NCI-H69 (cell line): ENCODE results near the gene RRP36.
"Not testable (repeated sequence)": the region's sequence is repeated elsewhere in the genome, so short reads cannot be mapped to it uniquely, and the experiment has no call there.

Source experiments
- DNase-seq: peaks from one replicate; lab custom pipeline; 2025; lab: John Stamatoyannopoulos, UW

Gene RRP36, protein sequence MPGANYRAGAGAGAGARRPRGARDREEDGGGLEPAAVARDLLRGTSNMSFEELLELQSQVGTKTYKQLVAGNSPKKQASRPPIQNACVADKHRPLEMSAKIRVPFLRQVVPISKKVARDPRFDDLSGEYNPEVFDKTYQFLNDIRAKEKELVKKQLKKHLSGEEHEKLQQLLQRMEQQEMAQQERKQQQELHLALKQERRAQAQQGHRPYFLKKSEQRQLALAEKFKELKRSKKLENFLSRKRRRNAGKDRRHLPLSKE

GRCh38 chr6:43021270-43022047, at the start of gene RRP36:
RRP36 (plus strand) TSS chr6:43021623; CDS start chr6:43021655, 32 bp downstream.
- peak; percentile 87 for DNase-seq

GRCh38 chr6:42971746-42972327, 49.6 kb upstream of the RRP36 start:
- no peak for DNase-seq

GRCh38 chr6:42973926-42974325, 47.5 kb upstream of the RRP36 start:
- DNase-seq, result no peak

DNA sequence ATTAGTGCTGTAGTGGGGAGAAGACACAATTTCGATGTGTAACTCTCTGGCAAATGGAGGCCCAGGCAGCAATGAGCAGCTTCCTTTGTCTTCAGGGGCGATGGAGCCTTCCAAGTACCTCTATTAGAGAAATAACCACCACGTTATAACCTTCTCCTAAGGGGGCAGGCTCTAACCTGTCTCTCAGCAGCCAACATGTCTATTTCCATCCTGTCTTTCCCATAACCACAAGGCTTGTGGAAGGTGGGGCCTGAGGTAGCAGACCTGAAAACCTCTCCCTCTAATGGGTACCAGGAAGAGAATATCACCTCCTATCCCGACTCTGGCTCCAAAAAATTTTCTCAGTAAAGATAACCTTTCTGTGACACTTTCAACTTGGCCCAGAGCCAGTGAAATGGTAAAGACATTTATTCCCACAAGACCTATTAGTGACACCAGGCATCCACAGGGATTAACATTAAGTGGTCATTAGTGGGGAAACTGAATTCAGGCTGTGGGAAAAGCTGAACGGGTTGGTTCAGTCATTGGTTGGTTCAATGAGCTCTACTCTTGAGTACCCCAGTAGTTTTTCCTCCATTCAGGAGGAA, 46.4 kb upstream of the RRP36 start:
- no peak for DNase-seq

DNA sequence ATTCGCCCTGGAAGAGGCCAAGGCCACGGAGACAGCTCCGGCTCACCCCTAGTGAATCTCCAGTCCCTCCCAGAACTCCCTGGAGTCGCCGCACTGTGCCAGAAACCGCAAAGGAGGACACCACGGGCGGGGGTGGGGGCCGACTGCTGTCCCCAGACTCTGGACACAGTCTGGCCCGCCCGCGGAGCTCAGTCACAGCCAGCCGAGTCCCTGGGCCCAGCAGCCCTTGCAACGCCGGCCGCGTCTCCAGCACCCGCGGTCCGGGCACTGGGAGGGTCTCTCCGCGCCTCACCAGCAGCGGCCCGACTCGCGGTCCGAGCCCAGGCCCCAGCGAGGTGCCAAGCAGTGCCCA, 43.0 kb upstream of the RRP36 start:
- DNase-seq, result peak; percentile 40

DNA sequence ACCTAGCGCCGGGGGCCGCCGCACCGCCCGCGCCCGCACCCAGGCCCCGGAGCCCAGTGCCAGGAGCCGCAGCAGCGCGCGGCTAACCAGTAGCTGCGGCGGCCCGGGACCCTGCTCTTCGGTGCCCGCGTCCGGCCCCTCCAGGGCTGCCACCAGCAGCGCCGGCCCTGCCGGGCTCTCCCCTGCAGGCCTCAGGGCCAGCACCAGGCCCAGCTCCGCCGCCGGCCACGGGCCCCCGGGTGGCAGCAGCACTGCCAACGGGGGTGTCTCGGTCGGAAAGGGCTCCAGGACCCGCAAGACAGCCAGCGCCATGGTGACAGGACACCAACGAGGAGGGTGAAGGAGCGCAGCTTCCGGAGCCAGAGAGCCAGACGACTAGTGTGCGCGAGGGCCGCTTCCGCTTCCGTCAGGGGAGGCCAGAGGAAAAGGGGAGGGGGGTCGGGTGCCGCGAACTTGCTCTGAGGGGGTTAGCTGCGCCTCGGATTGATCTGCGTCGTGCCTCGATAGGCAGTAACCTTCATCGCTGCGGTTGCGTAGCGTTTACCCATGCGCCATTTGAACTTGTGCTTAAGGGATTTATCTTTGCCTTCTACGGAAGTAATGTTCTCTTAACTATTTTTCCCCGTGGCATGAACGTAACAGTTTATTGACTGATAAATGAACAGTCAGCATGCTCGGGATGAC, 42.4 kb upstream of the RRP36 start, which contains the start of gene PEX6:
Gene PEX6, minus strand, starts transcription at position 343 of the 684 bp plus-strand sequence. Its CDS starts 31 bp downstream, at position 312.
- DNase-seq, result peak; percentile 98

DNA sequence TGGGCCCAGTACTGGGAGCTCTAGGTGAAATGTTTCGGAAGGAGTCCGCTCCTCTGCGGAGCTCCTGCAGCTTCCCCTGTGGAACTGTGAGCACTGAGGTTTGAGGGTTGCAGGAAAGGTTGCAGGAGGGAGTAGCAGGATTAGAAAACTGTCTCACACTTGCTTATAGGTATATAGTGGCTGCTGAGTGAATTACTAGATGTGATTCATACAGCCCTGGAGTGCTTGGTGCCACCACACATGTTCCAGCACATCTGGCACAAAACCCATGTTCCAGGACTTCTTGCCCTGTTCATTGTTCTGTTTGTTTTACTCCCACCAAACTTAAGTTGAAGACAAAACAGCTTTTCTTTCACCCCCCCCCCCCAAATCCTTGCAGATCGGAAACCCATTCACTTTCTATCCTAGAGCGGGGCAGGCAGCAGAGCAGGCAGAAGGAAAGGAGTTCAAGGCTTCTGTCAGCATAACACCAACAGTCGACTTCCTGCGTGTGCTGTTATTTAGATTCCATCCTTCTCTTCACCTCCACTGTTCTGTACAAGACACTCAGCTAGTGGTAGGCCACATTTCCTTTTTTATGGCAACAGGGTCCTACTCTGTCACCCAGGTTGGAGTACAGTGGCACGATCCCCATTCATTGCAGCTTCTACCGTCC, 41.8 kb upstream of the RRP36 start:
- no peak for DNase-seq

DNA sequence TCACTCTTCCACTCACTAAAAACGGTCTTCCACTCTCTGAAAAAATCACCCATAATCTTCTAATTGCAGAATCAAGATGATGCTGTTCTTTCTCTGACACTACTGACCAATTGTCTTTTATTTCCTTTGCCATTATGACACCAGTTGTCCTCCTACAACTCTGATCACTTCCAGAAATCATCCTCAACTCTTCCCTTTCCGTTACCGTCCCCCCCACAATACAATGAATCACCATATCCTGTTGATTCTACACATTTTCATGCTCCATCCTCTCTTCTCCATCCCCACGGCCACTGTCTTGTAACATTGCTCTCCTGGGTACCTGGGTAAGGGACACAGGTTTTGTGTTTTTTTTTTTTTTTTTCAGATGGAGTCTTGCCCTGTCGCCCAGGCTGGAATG, 39.6 kb upstream of the RRP36 start:
- no peak for DNase-seq

GRCh38 chr6:42984001-42984923, 37.2 kb upstream of the RRP36 start, which contains the start of gene PPP2R5D:
PPP2R5D (plus strand) TSS chr6:42984570; CDS start chr6:42984678, 108 bp downstream.
- DNase-seq, result peak; percentile 100

DNA sequence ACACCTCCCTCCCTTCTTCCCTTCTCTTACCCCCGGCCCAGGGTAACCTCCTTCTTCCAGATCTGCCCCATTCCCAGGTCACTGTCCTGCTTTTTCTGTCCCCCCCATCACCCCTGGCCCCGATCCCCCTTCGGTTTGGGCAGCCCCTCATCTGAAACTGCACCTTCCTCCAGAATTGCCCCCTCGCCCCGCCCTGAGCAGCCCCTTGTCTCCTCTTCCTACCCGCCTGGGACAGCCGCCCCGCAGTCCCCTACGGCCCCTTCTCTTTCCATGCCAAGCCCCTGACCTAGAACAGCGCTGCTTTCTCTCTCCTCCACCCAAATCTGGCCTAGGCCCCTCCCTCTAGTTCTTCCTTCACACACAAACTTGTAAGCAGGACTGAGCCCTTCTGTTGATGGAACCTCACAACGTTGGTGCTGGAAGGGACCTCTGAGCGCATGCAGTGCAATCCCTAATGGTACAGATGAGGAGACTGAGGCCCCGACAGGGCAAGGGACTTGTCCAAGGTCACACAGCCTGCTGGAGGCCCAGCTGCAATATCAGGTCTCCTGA, 36.4 kb upstream of the RRP36 start:
- peak; percentile 38 for DNase-seq

DNA sequence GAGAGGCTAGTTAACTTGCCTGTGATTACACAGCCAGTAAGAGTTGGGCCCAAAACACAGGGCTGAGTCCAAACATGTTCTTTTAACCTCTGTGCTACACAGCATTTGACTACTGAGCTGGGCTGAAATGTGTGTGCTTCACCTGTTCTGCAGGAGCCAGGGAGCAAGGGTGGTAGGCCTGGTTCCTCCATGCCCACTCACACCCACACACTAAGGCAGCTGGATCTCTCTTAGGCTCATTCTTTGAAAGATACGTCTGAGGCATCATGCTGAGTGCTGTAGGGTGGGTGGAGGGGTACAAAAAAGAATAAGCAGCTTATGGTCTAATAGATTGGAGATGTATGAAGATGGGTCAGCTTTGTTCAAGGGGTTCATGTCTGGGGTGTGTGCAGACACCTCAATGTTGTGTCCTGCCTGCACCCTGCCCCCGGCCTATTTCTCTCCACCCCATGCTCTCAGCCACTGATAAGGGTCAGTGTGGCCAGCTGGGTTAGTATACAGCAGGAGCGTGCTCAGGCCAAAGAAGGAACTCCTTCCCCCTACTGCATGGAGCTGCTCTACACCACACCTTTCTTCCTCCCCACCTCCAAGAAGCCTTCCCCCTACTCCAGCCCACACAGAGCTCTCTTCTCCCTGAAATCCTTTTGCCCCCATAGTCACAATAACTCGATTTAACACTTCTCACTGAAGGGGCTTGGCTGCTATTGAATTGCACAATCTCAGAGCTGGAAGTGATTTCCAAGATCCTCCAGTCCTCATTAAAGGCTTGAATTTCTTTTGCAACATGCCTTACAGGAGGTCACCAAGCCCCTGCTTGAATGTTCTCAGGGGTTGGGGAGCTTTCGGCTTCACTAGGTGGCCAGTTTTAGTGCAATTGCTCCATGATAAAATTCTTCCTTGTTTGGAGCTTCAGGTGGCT, 33.6 kb upstream of the RRP36 start:
- no peak for DNase-seq

DNA sequence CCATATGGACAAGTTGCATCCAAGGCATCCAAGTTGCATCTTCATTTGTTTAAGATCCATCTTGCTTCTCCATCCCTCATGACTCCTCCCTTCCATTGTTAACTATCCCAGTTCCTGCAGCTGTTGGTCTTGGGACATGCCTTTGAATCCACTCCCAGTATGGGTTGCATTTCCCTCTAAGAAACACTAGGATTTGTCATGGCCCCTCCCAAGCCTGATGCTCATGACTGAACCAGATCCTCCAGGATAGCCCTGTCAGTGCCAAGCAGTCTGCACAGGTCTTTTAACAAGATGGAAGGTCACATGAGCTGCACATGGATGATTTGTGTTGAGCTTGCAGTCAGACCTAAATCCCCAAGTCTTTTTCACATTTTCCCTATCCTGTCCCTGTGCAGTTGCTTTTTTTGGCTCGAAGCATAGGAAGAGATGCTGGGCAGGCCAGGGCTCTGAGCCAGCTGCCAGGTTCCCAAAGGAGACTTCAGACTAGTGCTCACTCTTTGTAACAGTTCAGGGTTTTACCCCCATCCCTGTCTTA, 32.9 kb upstream of the RRP36 start:
- no peak for DNase-seq

GRCh38 chr6:42989923-42990322, 31.5 kb upstream of the RRP36 start:
- no peak for DNase-seq

GRCh38 chr6:42993445-42993844, 28.0 kb upstream of the RRP36 start:
- DNase-seq, result no peak

- DNase-seq, result no peak
Measured at GRCh38 chr6:42996513-42996912, 24.9 kb upstream of the RRP36 start.

DNA sequence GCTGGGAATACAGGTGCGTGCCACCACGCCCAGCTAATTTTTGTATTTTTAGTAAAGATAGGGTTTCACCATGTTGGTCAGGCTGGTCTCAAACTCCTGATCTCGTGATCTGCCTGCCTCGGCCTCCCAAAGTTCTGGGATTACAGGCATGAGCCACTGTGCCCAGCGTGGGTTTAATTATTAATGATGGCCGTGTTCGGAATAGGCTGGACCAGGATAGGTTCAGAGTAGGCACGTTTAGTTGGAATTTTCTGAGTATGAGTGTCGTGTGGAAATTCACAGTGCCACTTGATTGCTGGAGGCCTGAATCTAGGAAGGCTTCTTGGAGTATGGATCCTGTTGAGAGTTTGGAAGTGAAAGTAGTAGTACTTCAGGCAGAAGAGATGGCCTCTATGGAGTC, 23.2 kb upstream of the RRP36 start:
- DNase-seq, result not testable (repeated sequence)

DNA sequence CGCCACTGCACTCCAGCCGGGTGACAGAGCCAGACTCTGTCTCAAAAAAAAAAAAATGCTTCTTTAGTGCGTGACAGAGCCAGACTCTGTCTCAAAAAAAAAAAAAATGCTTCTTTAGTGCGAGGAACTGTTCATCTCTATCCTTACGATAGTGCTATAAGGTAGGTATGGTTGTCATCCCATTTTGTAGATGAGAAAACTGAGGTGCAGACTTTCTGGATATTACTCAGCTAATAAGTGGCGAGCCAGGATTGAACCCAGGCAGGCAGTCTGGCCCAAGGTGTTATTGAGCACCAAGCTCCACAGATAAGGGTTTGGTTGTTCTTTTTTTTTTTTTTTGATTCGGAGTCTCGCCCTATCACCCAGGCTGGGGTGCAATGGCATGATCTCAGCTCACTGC, 19.6 kb upstream of the RRP36 start:
- DNase-seq, result no peak

DNA sequence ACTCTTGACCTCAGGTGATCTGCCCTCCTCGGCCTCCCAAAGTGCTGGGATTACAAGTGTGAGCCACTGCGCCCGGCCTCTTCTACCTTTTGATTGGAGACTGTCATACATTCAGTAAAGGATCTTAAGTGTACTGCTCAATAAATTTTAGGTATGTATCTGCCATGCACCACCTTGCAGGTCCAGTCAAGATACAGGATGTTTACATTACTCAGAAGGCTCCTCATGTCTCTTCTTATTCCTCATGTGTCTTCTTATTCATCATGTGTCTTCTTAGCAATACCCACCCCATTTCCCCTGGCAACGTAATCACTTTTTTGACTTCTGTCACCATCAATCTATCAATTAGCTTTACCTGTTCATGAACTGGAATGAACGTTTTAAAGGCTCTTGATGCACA, 15.6 kb upstream of the RRP36 start:
- no peak for DNase-seq

GRCh38 chr6:43006251-43006650, 15.2 kb upstream of the RRP36 start:
- no peak for DNase-seq
